ENCODE results near the gene DDX23. TPM values are rescaled to one million over a fixed set of nuclear protein-coding genes. Genes with fewer than 3 reads are reported as not detected.
A peak's percentile ranks its signal among the peaks of the same experiment; 100 is the strongest.
"Not testable (repeated sequence)": the region's sequence is repeated elsewhere in the genome, so short reads cannot be mapped to it uniquely, and the experiment has no call there.

Gene DDX23
- total RNA-seq, 1 donor from 2014 or later: 55.8 TPM

GRCh38 chr12:48863291-48863690 lies 11.3 kb upstream of the DDX23 start:
- FAIRE-seq (no peak), DNase-seq (ENCODE audit: low spot score in 2 of 2) (no peak)

- FAIRE-seq: no peak
- no peak for DNase-seq (ENCODE audit: low spot score in 2 of 2)
Observed at GRCh38 chr12:48862760-48863159, 10.8 kb upstream of the DDX23 start.

- FAIRE-seq (no peak), DNase-seq (ENCODE audit: low spot score in 2 of 2) (no peak)
Observed at GRCh38 chr12:48861111-48861510, 9.1 kb upstream of the DDX23 start.

GRCh38 chr12:48860236-48860635 lies 8.3 kb upstream of the DDX23 start:
- not testable (repeated sequence) for DNase-seq (ENCODE audit: low spot score in 2 of 2); FAIRE-seq

- DNase-seq (ENCODE audit: low spot score in 2 of 2) (no peak), FAIRE-seq (no peak)
Observed at GRCh38 chr12:48859607-48860006, 7.6 kb upstream of the DDX23 start.

GRCh38 chr12:48858043-48858442 lies 6.1 kb upstream of the DDX23 start:
- no peak for FAIRE-seq

GRCh38 chr12:48857278-48857994 lies 5.5 kb upstream of the DDX23 start:
- DNase-seq (ENCODE audit: low spot score in 2 of 2): no peak
- no peak for FAIRE-seq

More at GRCh38 chr12:48858043-48858442, 6.1 kb upstream of the DDX23 start:
- no peak for DNase-seq (ENCODE audit: low spot score in 2 of 2)

GRCh38 chr12:48856379-48856778 lies 4.4 kb upstream of the DDX23 start:
- no peak for DNase-seq (ENCODE audit: low spot score in 2 of 2)
- FAIRE-seq: no peak

- not testable (repeated sequence) for DNase-seq (ENCODE audit: low spot score in 2 of 2); FAIRE-seq
Observed at GRCh38 chr12:48854932-48855331, 3.0 kb upstream of the DDX23 start.

- FAIRE-seq (no peak), DNase-seq (ENCODE audit: low spot score in 2 of 2) (no peak)
Observed at GRCh38 chr12:48854488-48854887, 2.5 kb upstream of the DDX23 start.

GRCh38 chr12:48852734-48853688 lies 1.0 kb upstream of the DDX23 start:
- DNase-seq (ENCODE audit: low spot score in 2 of 2) (peak; percentile 71 to 74), FAIRE-seq (no peak)

- FAIRE-seq; DNase-seq (ENCODE audit: low spot score in 2 of 2): not testable (repeated sequence)
Observed at GRCh38 chr12:48842021-48842420, 9.9 kb downstream of the DDX23 start.

- DNase-seq (ENCODE audit: low spot score in 2 of 2) (no peak), FAIRE-seq (no peak)
Observed at GRCh38 chr12:48838048-48838447, 13.9 kb downstream of the DDX23 start.

GRCh38 chr12:48832321-48833060 lies 19.5 kb downstream of the DDX23 start:
- FAIRE-seq: no peak

GRCh38 chr12:48831257-48831656 lies 20.7 kb downstream of the DDX23 start:
- DNase-seq (ENCODE audit: low spot score in 2 of 2) (no peak), FAIRE-seq (no peak)

More at GRCh38 chr12:48832321-48833060, 19.5 kb downstream of the DDX23 start:
- no peak for DNase-seq (ENCODE audit: low spot score in 2 of 2)

- FAIRE-seq: no peak
- no peak for DNase-seq (ENCODE audit: low spot score in 2 of 2)
Observed at GRCh38 chr12:48828841-48829575, 23.0 kb downstream of the DDX23 start.

GRCh38 chr12:48828293-48828692 lies 23.7 kb downstream of the DDX23 start:
- no peak for DNase-seq (ENCODE audit: low spot score in 2 of 2)
- no peak for FAIRE-seq

GRCh38 chr12:48827513-48828096 lies 24.4 kb downstream of the DDX23 start:
- FAIRE-seq (no peak), DNase-seq (ENCODE audit: low spot score in 2 of 2) (no peak)

GRCh38 chr12:48827026-48827425 lies 24.9 kb downstream of the DDX23 start:
- DNase-seq (ENCODE audit: low spot score in 2 of 2) (no peak), FAIRE-seq (no peak)
